ENCODE measurements around the gene TMEM247.

GRCh38 chr2:46488389-46488788, 9.0 kb downstream of the TMEM247 start:
- no peak for TF ChIP-seq CTCF (conservative IDR thresholded peaks at IDR 0.05)
- TF ChIP-seq ZFX (IDR thresholded peaks at IDR 0.05) = no peak

Measured in C4-2B (cell line).